DND-41 (cell line): ENCODE data around the gene KRAS.

Experiments used
- EZH2 ChIP-seq: IDR thresholded peaks from 3 replicates; pipeline ENCODE4 v1.6.1; 2012; ENCODE audit warnings: borderline replicate concordance, low read depth, mild to moderate bottlenecking, moderate library complexity, low read length, inconsistent platforms; ENCODE audit not compliant: severe bottlenecking
- TF ChIP-seq, protein P1 (sequence below): IDR thresholded peaks from 2 replicates; pipeline ENCODE4 v1.5.1; 2012; ENCODE audit warnings: borderline replicate concordance, low read length, moderate library complexity, mild to moderate bottlenecking; ENCODE audit not compliant: poor library complexity, severe bottlenecking; ENCODE audit errors: extremely low read depth

DNA sequence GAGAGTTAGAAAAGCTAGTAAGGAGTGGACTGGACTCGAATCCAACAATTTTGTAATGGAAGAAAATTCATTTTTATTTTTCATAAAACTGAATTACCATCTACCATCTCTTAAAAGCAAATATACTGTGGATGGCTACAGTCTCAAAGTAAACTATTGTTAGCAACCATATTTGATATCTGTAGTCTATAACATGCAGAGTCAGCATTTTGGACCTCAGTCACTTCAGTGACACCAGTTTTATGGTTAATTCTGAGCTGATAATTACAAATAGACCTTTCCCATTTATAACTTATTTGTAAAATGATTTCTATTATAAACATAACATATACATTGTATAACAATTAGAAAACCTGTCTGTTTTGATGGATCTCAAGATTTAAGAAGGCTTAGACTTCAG is 2.0 kb downstream of the KRAS start:
- TF ChIP-seq, protein P1, sequence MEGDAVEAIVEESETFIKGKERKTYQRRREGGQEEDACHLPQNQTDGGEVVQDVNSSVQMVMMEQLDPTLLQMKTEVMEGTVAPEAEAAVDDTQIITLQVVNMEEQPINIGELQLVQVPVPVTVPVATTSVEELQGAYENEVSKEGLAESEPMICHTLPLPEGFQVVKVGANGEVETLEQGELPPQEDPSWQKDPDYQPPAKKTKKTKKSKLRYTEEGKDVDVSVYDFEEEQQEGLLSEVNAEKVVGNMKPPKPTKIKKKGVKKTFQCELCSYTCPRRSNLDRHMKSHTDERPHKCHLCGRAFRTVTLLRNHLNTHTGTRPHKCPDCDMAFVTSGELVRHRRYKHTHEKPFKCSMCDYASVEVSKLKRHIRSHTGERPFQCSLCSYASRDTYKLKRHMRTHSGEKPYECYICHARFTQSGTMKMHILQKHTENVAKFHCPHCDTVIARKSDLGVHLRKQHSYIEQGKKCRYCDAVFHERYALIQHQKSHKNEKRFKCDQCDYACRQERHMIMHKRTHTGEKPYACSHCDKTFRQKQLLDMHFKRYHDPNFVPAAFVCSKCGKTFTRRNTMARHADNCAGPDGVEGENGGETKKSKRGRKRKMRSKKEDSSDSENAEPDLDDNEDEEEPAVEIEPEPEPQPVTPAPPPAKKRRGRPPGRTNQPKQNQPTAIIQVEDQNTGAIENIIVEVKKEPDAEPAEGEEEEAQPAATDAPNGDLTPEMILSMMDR: no peak
- no peak for TF ChIP-seq EZH2
